Progenitor cell of endocrine pancreas (in vitro differentiated cells): ENCODE results near the gene MOB2. TPM values are rescaled to one million over a fixed set of nuclear protein-coding genes. Genes with fewer than 3 reads are reported as not detected.

Experiments used
- DNase-seq: peaks from one replicate; pipeline ENCODE4 v3.0.0; 2021; ENCODE audit warnings: low spot score; ENCODE audit not compliant: unreplicated experiment
- H3K27ac Mint-ChIP-seq: 2 replicates; pipeline ENCODE4 v1.8.0; 2021; ENCODE audit warnings: mild to moderate bottlenecking, moderate library complexity, mixed read lengths
- H3K27me3 Mint-ChIP-seq: 2 replicates; pipeline ENCODE4 v1.8.0; 2021; ENCODE audit warnings: mixed read lengths
- H3K36me3 Mint-ChIP-seq: 2 replicates; pipeline ENCODE4 v1.8.0; 2022; ENCODE audit warnings: mixed read lengths; ENCODE audit not compliant: insufficient read depth
- H3K4me1 Mint-ChIP-seq: 2 replicates; pipeline ENCODE4 v1.8.0; 2021; ENCODE audit warnings: low read depth, mixed read lengths
- H3K4me3 Mint-ChIP-seq: 2 replicates; pipeline ENCODE4 v1.8.0; 2021; ENCODE audit warnings: low read depth, mild to moderate bottlenecking, moderate library complexity, mixed read lengths
- H3K9me3 Mint-ChIP-seq: 2 replicates; pipeline ENCODE4 v1.8.0; 2021; ENCODE audit warnings: low read depth, mixed read lengths
- CTCF ChIP-seq: fragments of 200-600 bp; sonication (generic); IDR thresholded peaks from one replicate; pipeline ENCODE4 v1.5.0; 2021; ENCODE audit warnings: antibody characterized with exemption, mild to moderate bottlenecking; ENCODE audit not compliant: unreplicated experiment
- total RNA-seq: library from RNA; stranded (reverse); gene quantifications from 2 replicates; pipeline ENCODE4 v1.2.1, GENCODE V29; 2021

MOB2 gene
- total RNA-seq, 1 donor from 2014 or later: 33.3 TPM

DNA sequence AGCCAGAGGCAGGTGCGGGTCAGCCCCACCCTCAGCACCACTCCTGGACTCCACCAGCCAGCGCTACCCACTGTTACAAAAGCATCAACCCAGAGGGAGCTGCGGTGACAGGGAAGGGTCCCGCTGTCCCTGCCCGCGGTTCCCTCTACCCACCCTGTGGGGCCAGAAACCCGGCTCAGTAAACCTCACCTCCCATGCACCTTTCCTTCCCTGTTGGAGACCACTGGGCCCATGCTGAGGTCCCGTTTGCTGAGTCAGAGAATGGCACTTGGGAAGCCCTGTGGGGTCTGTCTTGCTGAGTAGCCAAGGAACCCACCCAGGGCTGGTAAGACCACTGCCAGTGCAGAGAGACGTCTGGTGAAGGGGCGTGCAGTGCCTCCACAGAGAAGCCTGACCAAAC is 42.1 kb upstream of the MOB2 start:
- no peak overlapping the region for H3K27ac Mint-ChIP-seq
- H3K9me3 Mint-ChIP-seq: no peaks in the 10 kb centered on the region
- H3K27me3 Mint-ChIP-seq: no peaks in the 10 kb centered on the region
- no peak overlapping the region for H3K4me3 Mint-ChIP-seq
- TF ChIP-seq CTCF: no peak
- DNase-seq: no peak
- H3K36me3 Mint-ChIP-seq: no peaks in the 10 kb centered on the region
- no peaks in the 10 kb centered on the region for H3K4me1 Mint-ChIP-seq

DNA sequence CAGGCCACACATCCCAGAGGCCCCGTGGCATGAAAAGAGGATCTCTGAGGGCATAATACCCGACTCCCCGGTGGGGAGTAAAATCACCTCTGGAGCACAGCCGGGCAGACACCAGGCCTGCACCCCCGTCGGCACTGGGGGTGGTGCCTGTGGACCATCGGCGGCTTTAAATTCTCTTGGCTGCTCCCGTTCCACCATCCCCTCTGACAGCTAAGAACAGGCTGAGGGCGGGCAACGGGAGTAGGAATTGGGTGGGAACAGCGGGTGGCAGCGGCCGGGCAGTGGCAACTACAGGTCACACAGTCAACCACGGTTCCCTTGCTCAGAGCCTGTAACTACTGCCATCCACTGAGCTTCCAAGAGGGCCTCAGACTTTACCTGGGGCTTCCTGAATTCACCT is 40.2 kb upstream of the MOB2 start:
- Mint-ChIP-seq H3K4me1 (peaks cover 1% of the 10 kb centered on the region), H3K4me3 (no peak overlapping the region), H3K36me3 (no peaks in the 10 kb centered on the region), H3K27me3 (no peaks in the 10 kb centered on the region), H3K9me3 (no peaks in the 10 kb centered on the region), H3K27ac (no peak overlapping the region)
- no peak for DNase-seq
- no peak for TF ChIP-seq CTCF

DNA sequence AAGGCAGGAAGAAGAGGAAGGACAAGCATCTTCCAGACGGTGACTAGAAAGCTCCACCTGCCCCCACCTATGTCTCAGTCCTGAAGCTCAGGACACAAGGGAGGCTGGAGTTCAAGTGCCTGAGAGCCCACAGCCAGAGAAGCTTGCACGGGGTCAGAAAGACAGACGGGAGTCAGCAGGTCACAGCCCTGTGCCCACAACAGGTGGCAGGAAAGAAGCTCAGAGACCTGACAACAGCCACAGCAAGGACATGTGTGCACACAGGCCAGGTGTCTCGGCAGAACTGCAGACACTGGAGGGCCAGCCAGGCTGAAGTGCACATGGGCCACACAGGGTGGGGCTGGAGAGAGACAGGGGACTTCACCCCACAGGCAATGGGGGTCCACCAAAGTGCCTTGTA is 37.2 kb upstream of the MOB2 start:
- Mint-ChIP-seq H3K4me1 (peaks cover 1% of the 10 kb centered on the region), H3K9me3 (no peaks in the 10 kb centered on the region), H3K27ac (no peak overlapping the region), H3K36me3 (no peaks in the 10 kb centered on the region), H3K4me3 (no peak overlapping the region), H3K27me3 (no peaks in the 10 kb centered on the region)
- no peak for TF ChIP-seq CTCF
- no peak for DNase-seq

DNA sequence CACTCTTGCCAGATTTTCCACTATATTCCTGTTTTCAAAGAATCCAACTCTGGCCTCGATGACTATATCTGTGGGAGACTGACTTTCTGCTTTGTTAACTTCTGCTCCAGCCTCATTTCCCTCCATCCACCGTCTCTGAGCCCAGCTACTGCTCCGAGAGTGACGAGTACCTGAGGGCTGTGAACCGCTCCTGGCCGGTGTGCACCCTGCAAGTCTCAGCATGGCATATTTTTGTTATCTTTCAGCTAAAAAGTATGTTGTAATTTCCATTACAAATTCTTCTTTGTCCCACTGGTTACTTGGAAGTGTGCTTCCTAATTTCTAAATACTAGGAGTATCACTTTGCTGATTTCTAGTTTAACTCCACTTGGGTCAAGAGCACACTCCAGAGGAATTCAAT is 36.5 kb upstream of the MOB2 start:
- TF ChIP-seq CTCF: no peak
- Mint-ChIP-seq H3K4me3 (no peak overlapping the region), H3K27ac (no peak overlapping the region), H3K4me1 (peaks cover 1% of the 10 kb centered on the region), H3K27me3 (no peaks in the 10 kb centered on the region), H3K9me3 (no peaks in the 10 kb centered on the region), H3K36me3 (no peaks in the 10 kb centered on the region)
- DNase-seq: no peak

DNA sequence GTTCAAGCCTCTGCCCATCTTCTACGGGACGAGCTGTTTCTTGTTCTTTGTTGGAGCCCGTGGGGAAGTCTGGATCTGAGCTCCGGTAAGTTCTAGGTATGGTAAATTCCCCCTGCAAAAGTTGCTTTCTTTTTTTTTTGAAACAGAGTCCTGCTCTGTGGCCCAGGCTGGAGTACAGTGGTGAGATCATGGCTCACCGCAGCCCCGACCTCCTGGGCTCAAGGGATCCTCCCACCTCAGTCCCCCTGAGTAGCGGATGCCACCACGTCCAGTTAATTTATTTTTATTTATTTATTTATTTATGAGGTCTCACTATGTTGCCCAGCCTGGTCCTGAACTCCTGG is 35.5 kb upstream of the MOB2 start:
- Mint-ChIP-seq H3K27ac (no peak overlapping the region), H3K4me1 (peaks cover 1% of the 10 kb centered on the region), H3K4me3 (no peak overlapping the region), H3K9me3 (no peaks in the 10 kb centered on the region), H3K36me3 (no peaks in the 10 kb centered on the region), H3K27me3 (no peaks in the 10 kb centered on the region)
- no peak for DNase-seq
- no peak for TF ChIP-seq CTCF
